Hematopoietic multipotent progenitor cell treated with erythropoietin and hydrocortisone succinate and interleukin-3 and kit ligand, for 6 days (in vitro differentiated cells): ENCODE results near the gene HLF.

Experiments used
- DNase-seq: peaks from one replicate; pipeline ENCODE4 v3.0.0-alpha.2; 2015

Gene HLF

GRCh38 chr17:55264645-55265298 is at the start of gene HLF:
Gene HLF, plus strand, starts transcription at chr17:55264960. Its CDS starts 525 bp downstream, at chr17:55265485.
- DNase-seq = peak; percentile 86

- no peak for DNase-seq
These were observed 49.0 kb upstream of the HLF start for GRCh38 chr17:55215711-55216110.

- DNase-seq = no peak
These were observed 47.9 kb upstream of the HLF start for GRCh38 chr17:55216888-55217287.

GRCh38 chr17:55219459-55219858 is 45.3 kb upstream of the HLF start:
- DNase-seq = no peak

GRCh38 chr17:55219934-55220333 is 44.8 kb upstream of the HLF start:
- DNase-seq = no peak

GRCh38 chr17:55223524-55223923 is 41.2 kb upstream of the HLF start:
- DNase-seq = no peak

GRCh38 chr17:55224746-55225145 is 40.0 kb upstream of the HLF start:
- no peak for DNase-seq

GRCh38 chr17:55225237-55225636 is 39.5 kb upstream of the HLF start:
- DNase-seq = no peak

- no peak for DNase-seq
These were observed 36.0 kb upstream of the HLF start for GRCh38 chr17:55228683-55229192.

GRCh38 chr17:55229276-55229675 is 35.5 kb upstream of the HLF start:
- DNase-seq = no peak

GRCh38 chr17:55230716-55231115 is 34.0 kb upstream of the HLF start:
- DNase-seq = no peak

GRCh38 chr17:55233840-55234239 is 30.9 kb upstream of the HLF start:
- no peak for DNase-seq

GRCh38 chr17:55236316-55236715 is 28.4 kb upstream of the HLF start:
- DNase-seq = peak; percentile 9

GRCh38 chr17:55237268-55237667 is 27.5 kb upstream of the HLF start:
- DNase-seq = peak; percentile 54

GRCh38 chr17:55237841-55238178 is 26.9 kb upstream of the HLF start:
- peak; percentile 10 for DNase-seq

- DNase-seq = peak; percentile 96
These were observed 26.4 kb upstream of the HLF start for GRCh38 chr17:55238179-55238930.

GRCh38 chr17:55238931-55239297 is 25.8 kb upstream of the HLF start:
- DNase-seq = peak; percentile 47

- no peak for DNase-seq
These were observed 23.7 kb upstream of the HLF start for GRCh38 chr17:55241097-55241496.

- no peak for DNase-seq
These were observed 22.3 kb upstream of the HLF start for GRCh38 chr17:55242476-55242875.

GRCh38 chr17:55245986-55246385 is 18.8 kb upstream of the HLF start:
- no peak for DNase-seq

GRCh38 chr17:55246583-55246982 is 18.2 kb upstream of the HLF start:
- no peak for DNase-seq

GRCh38 chr17:55248077-55248476 is 16.7 kb upstream of the HLF start:
- DNase-seq = no peak

- DNase-seq = no peak
These were observed 14.9 kb upstream of the HLF start for GRCh38 chr17:55249861-55250260.

GRCh38 chr17:55254375-55254774 is 10.4 kb upstream of the HLF start:
- DNase-seq = no peak
